OCI-LY3 (cell line): ENCODE results near the gene TBC1D8.
A peak's percentile ranks its signal among the peaks of the same experiment; 100 is the strongest.

Experiments
- H2AFZ ChIP-seq: fragments of 200-600, 300-600 bp; shearing (Covaris generic); 2 replicates; pipeline ENCODE4 v1.6.0; 2014; ENCODE audit warnings: antibody characterized with exemption, low read depth, low read length
- H3K27ac ChIP-seq: fragments of 200-600, 300-600 bp; sonication (generic); 2 replicates; pipeline ENCODE4 v1.5.1; 2014; ENCODE audit warnings: mild to moderate bottlenecking, low read length, moderate library complexity, mixed read lengths
- H3K27me3 ChIP-seq: fragments of 200-600, 300-600 bp; sonication (generic); 2 replicates; pipeline ENCODE4 v1.6.1; 2014; ENCODE audit warnings: low read depth, low read length, mixed read lengths
- H3K36me3 ChIP-seq: fragments of 200-600, 300-600 bp; sonication (generic); replicated peaks from 2 replicates; pipeline ENCODE3; 2014; ENCODE audit warnings: low read depth, low read length, mixed read lengths
- H3K4me1 ChIP-seq: fragments of 300-600, 200-600 bp; sonication (generic); 2 replicates; pipeline ENCODE4 v1.6.1; 2014; ENCODE audit warnings: low read length, mixed read lengths
- H3K4me2 ChIP-seq: fragments of 200-600, 300-600 bp; sonication (generic); 2 replicates; pipeline ENCODE4 v1.6.1; 2014; ENCODE audit warnings: low read length, mixed read lengths
- H3K4me3 ChIP-seq: fragments of 300-600, 200-600 bp; sonication (generic); 2 replicates; pipeline ENCODE4 v1.5.1; 2014; ENCODE audit warnings: antibody characterized with exemption, mild to moderate bottlenecking, low read length, moderate library complexity
- H3K79me2 ChIP-seq: fragments of 300-600, 200-600 bp; shearing (Covaris generic); 2 replicates; pipeline ENCODE4 v1.6.1; 2014; ENCODE audit warnings: mild to moderate bottlenecking, low read length, mixed read lengths
- H3K9ac ChIP-seq: fragments of 300-600, 200-600 bp; shearing (Covaris generic); 2 replicates; pipeline ENCODE4 v1.6.0; 2014; ENCODE audit warnings: mild to moderate bottlenecking, low read length, moderate library complexity
- H3K9me3 ChIP-seq: fragments of 200-600, 300-600 bp; shearing (Covaris generic); 2 replicates; pipeline ENCODE4 v1.6.1; 2014; ENCODE audit warnings: low read length, mixed read lengths; ENCODE audit not compliant: insufficient read depth
- H4K20me1 ChIP-seq: fragments of 200-600, 300-600 bp; sonication (generic); 2 replicates; pipeline ENCODE4 v1.6.1; 2016; ENCODE audit warnings: low read length, mixed read lengths; ENCODE audit not compliant: insufficient read depth
- CTCF ChIP-seq: fragments of 200-600, 300-600 bp; sonication (generic); IDR thresholded peaks from 2 replicates; pipeline ENCODE4 v1.5.1; 2014; ENCODE audit warnings: antibody characterized with exemption, low read length, low read depth
- EZH2phosphoT487 ChIP-seq: fragments of 200-600 bp; shearing (Covaris generic); IDR thresholded peaks from 2 replicates; pipeline ENCODE4 v1.6.1; 2018; ENCODE audit warnings: antibody characterized with exemption, mixed run types, low read depth

TBC1D8 gene

GRCh38 chr2:101197215-101197745 is 46.1 kb upstream of the TBC1D8 start:
- Histone ChIP-seq H4K20me1 (no peaks in the 10 kb centered on the region), H3K9me3 (no peaks in the 10 kb centered on the region), H3K36me3 (no peaks in the 10 kb centered on the region), H3K9ac (no peak overlapping the region), H3K4me2 (no peak overlapping the region), H2AFZ (no peak overlapping the region), H3K4me1 (no peaks in the 10 kb centered on the region), H3K27ac (no peak overlapping the region), H3K4me3 (no peak overlapping the region), H3K79me2 (no peaks in the 10 kb centered on the region), H3K27me3 (peaks cover 12% of the 10 kb centered on the region)
- TF ChIP-seq EZH2phosphoT487 (no peak), CTCF (peak; percentile 10; the same call in 1 of the 2 replicates)

GRCh38 chr2:101195871-101196661 is 44.9 kb upstream of the TBC1D8 start:
- Histone ChIP-seq H3K27ac (no peak overlapping the region), H3K9me3 (no peaks in the 10 kb centered on the region), H3K36me3 (no peaks in the 10 kb centered on the region), H3K4me1 (peaks cover 2% of the 10 kb centered on the region), H3K27me3 (0 out of 2 replicates have a peak, but pooled peaks cover 9% of the 10 kb centered on the region), H3K9ac (no peak overlapping the region), H3K4me3 (no peak overlapping the region), H3K79me2 (no peaks in the 10 kb centered on the region), H3K4me2 (no peak overlapping the region), H2AFZ (no peak overlapping the region), H4K20me1 (no peaks in the 10 kb centered on the region)
- no peak for TF ChIP-seq CTCF
- TF ChIP-seq EZH2phosphoT487: no peak

GRCh38 chr2:101193033-101193626 is 41.9 kb upstream of the TBC1D8 start:
- no peaks in the 10 kb centered on the region for H3K36me3 ChIP-seq
- H3K27me3 ChIP-seq: peaks cover 12% of the 10 kb centered on the region; the same call in 1 of the 2 replicates
- H2AFZ ChIP-seq: no peak overlapping the region
- peaks cover 4% of the 10 kb centered on the region for H3K4me1 ChIP-seq
- H3K4me2 ChIP-seq: no peak overlapping the region
- no peak overlapping the region for H3K27ac ChIP-seq
- H3K9ac ChIP-seq: no peak overlapping the region
- no peaks in the 10 kb centered on the region for H4K20me1 ChIP-seq
- H3K79me2 ChIP-seq: no peaks in the 10 kb centered on the region
- TF ChIP-seq CTCF: no peak
- no peak for TF ChIP-seq EZH2phosphoT487
- H3K4me3 ChIP-seq: no peak overlapping the region
- H3K9me3 ChIP-seq: no peaks in the 10 kb centered on the region

- Histone ChIP-seq H4K20me1 (no peaks in the 10 kb centered on the region), H3K9ac (no peak overlapping the region), H3K4me3 (no peak overlapping the region), H3K9me3 (no peaks in the 10 kb centered on the region), H3K27me3 (peaks cover 3% of the 10 kb centered on the region; the same call in 1 of the 2 replicates), H2AFZ (no peak overlapping the region), H3K4me1 (peaks cover 4% of the 10 kb centered on the region), H3K4me2 (no peak overlapping the region), H3K27ac (no peak overlapping the region), H3K36me3 (no peaks in the 10 kb centered on the region), H3K79me2 (no peaks in the 10 kb centered on the region)
- TF ChIP-seq EZH2phosphoT487: no peak
- TF ChIP-seq CTCF: no peak
Observed at GRCh38 chr2:101190747-101191516, 39.8 kb upstream of the TBC1D8 start.
